ENCODE measurements around the gene BSCL2. TPM values are rescaled to one million over a fixed set of nuclear protein-coding genes. Genes with fewer than 3 reads are reported as not detected.

Gene BSCL2
- polyA plus RNA-seq, 3 donors = 43.5 to 65.7 (median 63.3) TPM

DNA sequence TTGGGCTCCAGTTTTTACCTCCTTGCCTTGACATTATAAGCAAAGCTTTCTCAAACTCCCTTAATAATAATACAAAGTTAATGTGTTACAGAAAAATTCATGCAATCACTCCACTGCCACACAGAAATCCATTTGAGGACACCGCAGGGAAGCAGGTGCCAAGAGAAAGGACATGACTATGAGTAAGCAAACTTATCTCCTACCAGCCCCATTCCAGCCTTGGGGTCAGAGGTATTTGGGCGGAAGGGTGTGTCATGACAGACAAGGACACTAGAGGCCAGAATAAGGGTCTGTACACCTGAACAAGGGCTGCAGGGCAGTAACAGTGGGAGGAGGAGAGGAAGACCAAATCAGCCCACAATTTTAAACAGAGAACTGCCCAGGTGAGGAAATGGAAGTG is 6.1 kb upstream of the BSCL2 start:
- no peak overlapping the region for H3K4me3 ChIP-seq (replicated peaks in 1 of 3; ENCODE audit: low read depth in 2 of 3, low read length in 3 of 3)
- no peak overlapping the region for H2AFZ ChIP-seq (ENCODE audit: insufficient read depth, low read depth, low read length, poor library complexity, severe bottlenecking)
- H3K4me2 ChIP-seq (replicated peaks; ENCODE audit: extremely low read depth, low read length, poor library complexity, severe bottlenecking) = no peak overlapping the region
- no peaks in the 10 kb centered on the region for H3K9me3 Mint-ChIP-seq
- H3K27me3 ChIP-seq (ENCODE audit: control insufficient read depth in 2 of 2, insufficient read depth in 2 of 2, low read length in 2 of 2) = no peaks in the 10 kb centered on the region
- WGBS (ENCODE audit: insufficient coverage) = no CpG with 5 or more reads among the region's 2 CpGs
- intact Hi-C loops (cut with micrococcal nuclease) = no loop called here
- peaks cover 17% of the 10 kb centered on the region for H3K4me1 Mint-ChIP-seq
- peak overlapping the region in 6 of 7 donors; percentile 3 to 72 (median 50) for H3K27ac Mint-ChIP-seq
- H3K4me1 ChIP-seq (ENCODE audit: control insufficient read depth in 1 of 2, insufficient read depth in 2 of 2, low read length in 2 of 2) = peaks cover 16 to 20% of the 10 kb centered on the region in 2 donors
- peaks cover 35% of the 10 kb centered on the region for H4K20me1 ChIP-seq (ENCODE audit: insufficient read depth, low read length)
- peaks cover 64 to 73% of the 10 kb centered on the region in 2 donors for H3K36me3 Mint-ChIP-seq
- no peak for DNase-seq
- peak overlapping the region in 1 of 2 donors; percentile 12 for H3K27ac ChIP-seq (ENCODE audit: low read depth in 1 of 2, low read length in 2 of 2)
- H3K79me2 ChIP-seq (ENCODE audit: insufficient read depth, low read length) = peaks cover 42% of the 10 kb centered on the region
- H3K9ac ChIP-seq (ENCODE audit: insufficient read depth, low read length, poor library complexity, severe bottlenecking) = no peak overlapping the region
- no peaks in the 10 kb centered on the region for H3K27me3 Mint-ChIP-seq (ENCODE audit: low read depth in 3 of 3)
- H3K4me3 Mint-ChIP-seq = no peak overlapping the region
- TF ChIP-seq, protein P1, sequence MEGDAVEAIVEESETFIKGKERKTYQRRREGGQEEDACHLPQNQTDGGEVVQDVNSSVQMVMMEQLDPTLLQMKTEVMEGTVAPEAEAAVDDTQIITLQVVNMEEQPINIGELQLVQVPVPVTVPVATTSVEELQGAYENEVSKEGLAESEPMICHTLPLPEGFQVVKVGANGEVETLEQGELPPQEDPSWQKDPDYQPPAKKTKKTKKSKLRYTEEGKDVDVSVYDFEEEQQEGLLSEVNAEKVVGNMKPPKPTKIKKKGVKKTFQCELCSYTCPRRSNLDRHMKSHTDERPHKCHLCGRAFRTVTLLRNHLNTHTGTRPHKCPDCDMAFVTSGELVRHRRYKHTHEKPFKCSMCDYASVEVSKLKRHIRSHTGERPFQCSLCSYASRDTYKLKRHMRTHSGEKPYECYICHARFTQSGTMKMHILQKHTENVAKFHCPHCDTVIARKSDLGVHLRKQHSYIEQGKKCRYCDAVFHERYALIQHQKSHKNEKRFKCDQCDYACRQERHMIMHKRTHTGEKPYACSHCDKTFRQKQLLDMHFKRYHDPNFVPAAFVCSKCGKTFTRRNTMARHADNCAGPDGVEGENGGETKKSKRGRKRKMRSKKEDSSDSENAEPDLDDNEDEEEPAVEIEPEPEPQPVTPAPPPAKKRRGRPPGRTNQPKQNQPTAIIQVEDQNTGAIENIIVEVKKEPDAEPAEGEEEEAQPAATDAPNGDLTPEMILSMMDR (IDR thresholded peaks at IDR 0.05) = no peak
- H3K36me3 ChIP-seq (replicated peaks in 1 of 2; ENCODE audit: control insufficient read depth in 1 of 2, insufficient read depth in 2 of 2, low read length in 2 of 2) = peaks cover 67 to 78% of the 10 kb centered on the region in 2 donors
- no peaks in the 10 kb centered on the region for H3K9me3 ChIP-seq (replicated peaks in 1 of 2; ENCODE audit: control insufficient read depth in 1 of 2, insufficient read depth in 1 of 2, low read length in 2 of 2)

DNA sequence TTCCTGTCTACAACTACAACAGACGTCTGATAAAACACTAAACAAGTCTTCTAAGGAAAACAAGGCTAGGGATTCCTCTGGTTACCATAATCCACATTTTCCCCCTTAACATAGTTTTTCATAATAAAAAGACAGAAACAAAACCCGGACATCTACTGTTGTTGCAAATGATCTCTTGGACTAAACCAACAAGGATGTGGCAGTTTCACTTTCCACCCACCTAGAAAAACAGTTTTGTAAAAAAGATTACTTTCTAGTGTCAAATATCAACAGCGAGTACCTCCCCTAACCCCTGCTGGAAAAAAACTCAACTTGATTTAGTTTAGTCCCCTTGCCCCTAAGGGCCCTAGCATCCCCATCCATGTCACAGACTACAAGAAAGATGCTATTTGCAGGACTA is 5.6 kb upstream of the BSCL2 start:
- 92% methylated on average over 2 of the region's 3 CpGs for WGBS (ENCODE audit: insufficient coverage)
- Mint-ChIP-seq H3K4me1 (peaks cover 20% of the 10 kb centered on the region), H3K27me3 (ENCODE audit: low read depth in 3 of 3) (no peaks in the 10 kb centered on the region), H3K36me3 (peaks cover 59 to 69% of the 10 kb centered on the region in 2 donors), H3K9me3 (no peaks in the 10 kb centered on the region), H3K27ac (peak overlapping the region in 4 of 7 donors; percentile 22 to 46 (median 36)), H3K4me3 (no peak overlapping the region)
- intact Hi-C loops (cut with micrococcal nuclease) = no loop called here
- H3K79me2 ChIP-seq (ENCODE audit: insufficient read depth, low read length) = peaks cover 38% of the 10 kb centered on the region
- H3K9me3 ChIP-seq (replicated peaks in 1 of 2; ENCODE audit: control insufficient read depth in 1 of 2, insufficient read depth in 1 of 2, low read length in 2 of 2) = no peaks in the 10 kb centered on the region
- TF ChIP-seq, protein P1 (IDR thresholded peaks at IDR 0.05) = no peak
- no peak overlapping the region for H3K4me3 ChIP-seq (replicated peaks in 1 of 3; ENCODE audit: low read depth in 2 of 3, low read length in 3 of 3)
- H3K27me3 ChIP-seq (ENCODE audit: control insufficient read depth in 2 of 2, insufficient read depth in 2 of 2, low read length in 2 of 2) = no peaks in the 10 kb centered on the region
- DNase-seq = no peak
- peak overlapping the region in 1 of 2 donors; percentile 18 for H3K27ac ChIP-seq (ENCODE audit: low read depth in 1 of 2, low read length in 2 of 2)
- no peak overlapping the region for H3K4me2 ChIP-seq (replicated peaks; ENCODE audit: extremely low read depth, low read length, poor library complexity, severe bottlenecking)
- no peak overlapping the region for H3K9ac ChIP-seq (ENCODE audit: insufficient read depth, low read length, poor library complexity, severe bottlenecking)
- H3K4me1 ChIP-seq (ENCODE audit: control insufficient read depth in 1 of 2, insufficient read depth in 2 of 2, low read length in 2 of 2) = peaks cover 18 to 24% of the 10 kb centered on the region in 2 donors
- H3K36me3 ChIP-seq (replicated peaks in 1 of 2; ENCODE audit: control insufficient read depth in 1 of 2, insufficient read depth in 2 of 2, low read length in 2 of 2) = peaks cover 62 to 73% of the 10 kb centered on the region in 2 donors
- H2AFZ ChIP-seq (ENCODE audit: insufficient read depth, low read depth, low read length, poor library complexity, severe bottlenecking) = no peak overlapping the region
- H4K20me1 ChIP-seq (ENCODE audit: insufficient read depth, low read length) = peaks cover 31% of the 10 kb centered on the region
